Measurements from ENCODE around the gene SPNS1. TPM values are rescaled to one million over a fixed set of nuclear protein-coding genes. Genes with fewer than 3 reads are reported as not detected.
"Not testable (repeated sequence)": the region's sequence is repeated elsewhere in the genome, so short reads cannot be mapped to it uniquely, and the experiment has no call there.

Gene SPNS1
- total RNA-seq, 1 experiment from 2014 or later, result 38.6 TPM

- H4K20me1 ChIP-seq (ENCODE audit: control insufficient read depth, insufficient read depth, insufficient read length), result no peaks in the 10 kb centered on the region
Measured at GRCh38 chr16:28967156-28967555, 7.4 kb upstream of the SPNS1 start.

GRCh38 chr16:28969696-28970095 lies 4.9 kb upstream of the SPNS1 start:
- DNase-seq; H3K23ac ChIP-seq (ENCODE audit: insufficient read length, low read depth, low read length); H2AK5ac ChIP-seq (ENCODE audit: insufficient read length, low read length); H3K27ac ChIP-seq (ENCODE audit: insufficient read length, low read depth, low read length); H3K4ac ChIP-seq (ENCODE audit: low read depth, low read length); H3K4me1 Mint-ChIP-seq; H3K79me1 ChIP-seq (ENCODE audit: insufficient read depth, low read depth, low read length, poor library complexity, severe bottlenecking); H2AFZ ChIP-seq (ENCODE audit: low read length); H3K4me1 ChIP-seq (ENCODE audit: insufficient read depth, low read length); H3K56ac ChIP-seq (ENCODE audit: insufficient read length, low read depth, low read length); H2BK15ac ChIP-seq (ENCODE audit: low read depth, low read length); H4K20me1 ChIP-seq (ENCODE audit: control insufficient read depth, insufficient read depth, insufficient read length); H3K18ac ChIP-seq (ENCODE audit: insufficient read length, low read depth, low read length); H3K4me3 Mint-ChIP-seq; H2BK120ac ChIP-seq (ENCODE audit: low read depth, low read length, poor library complexity, severe bottlenecking); H3K9me3 ChIP-seq (ENCODE audit: control insufficient read depth, low read depth, low read length); H3K14ac ChIP-seq (ENCODE audit: insufficient read depth, low read length); H4K8ac ChIP-seq (replicated peaks; ENCODE audit: insufficient read length, low read depth, low read length); H3K27me3 Mint-ChIP-seq (ENCODE audit: low read depth); H3K9ac ChIP-seq (ENCODE audit: extremely low read depth, insufficient read length, low read length); H3K4me2 ChIP-seq (ENCODE audit: insufficient read depth, insufficient read length, low read length); H3K79me2 ChIP-seq (ENCODE audit: insufficient read depth, low read length); H2BK12ac ChIP-seq (ENCODE audit: insufficient read length, low read depth, low read length); H4K5ac ChIP-seq (ENCODE audit: insufficient read length, low read depth, low read length); H2BK20ac ChIP-seq (ENCODE audit: low read depth, low read length, poor library complexity, severe bottlenecking); H3K27me3 ChIP-seq (ENCODE audit: insufficient read depth, low read length); H3T11ph ChIP-seq (ENCODE audit: low read length); H2BK5ac ChIP-seq (ENCODE audit: insufficient read length, low read length); H4K91ac ChIP-seq (ENCODE audit: insufficient read length, low read depth, low read length); H3K23me2 ChIP-seq (ENCODE audit: insufficient read length, low read depth, low read length, poor library complexity, severe bottlenecking); H3K9me3 Mint-ChIP-seq: not testable (repeated sequence)
- Mint-ChIP-seq H3K27ac (peak overlapping the region in 1 of 3 experiments; percentile 52; a peak in 2 of 7 replicates), H3K36me3 (ENCODE audit: insufficient read depth in 1 of 3, low read depth in 3 of 3) (peaks cover 2 to 13% (median 13%) of the 10 kb centered on the region in 3 experiments)
- WGBS (ENCODE audit: extremely low coverage, insufficient read length, low lambda C conversion rate), result no CpG with 5 or more reads among the region's 2 CpGs

More at GRCh38 chr16:28967156-28967555, 7.4 kb upstream of the SPNS1 start:
- no peaks in the 10 kb centered on the region; the same call in 1 of the 2 replicates for H3K27me3 Mint-ChIP-seq (ENCODE audit: low read depth)
- Histone ChIP-seq H2BK5ac (ENCODE audit: insufficient read length, low read length) (no peak overlapping the region), H2BK12ac (ENCODE audit: insufficient read length, low read depth, low read length) (no peak overlapping the region), H3K4me1 (ENCODE audit: insufficient read depth, low read length) (no peaks in the 10 kb centered on the region), H2BK120ac (ENCODE audit: low read depth, low read length, poor library complexity, severe bottlenecking) (no peak overlapping the region), H3K23me2 (ENCODE audit: insufficient read length, low read depth, low read length, poor library complexity, severe bottlenecking) (no peaks in the 10 kb centered on the region), H3K79me1 (ENCODE audit: insufficient read depth, low read depth, low read length, poor library complexity, severe bottlenecking) (no peaks in the 10 kb centered on the region), H3K4me2 (ENCODE audit: insufficient read depth, insufficient read length, low read length) (no peak overlapping the region), H3K56ac (ENCODE audit: insufficient read length, low read depth, low read length) (no peak overlapping the region), H2BK20ac (ENCODE audit: low read depth, low read length, poor library complexity, severe bottlenecking) (no peak overlapping the region), H4K5ac (ENCODE audit: insufficient read length, low read depth, low read length) (no peak overlapping the region), H3K14ac (ENCODE audit: insufficient read depth, low read length) (no peak overlapping the region), H3K27ac (ENCODE audit: insufficient read length, low read depth, low read length) (no peak overlapping the region), H3K9me3 (ENCODE audit: control insufficient read depth, low read depth, low read length) (no peaks in the 10 kb centered on the region), H3T11ph (ENCODE audit: low read length) (no peak overlapping the region), H3K27me3 (ENCODE audit: insufficient read depth, low read length) (no peaks in the 10 kb centered on the region), H2AK5ac (ENCODE audit: insufficient read length, low read length) (no peak overlapping the region), H3K79me2 (ENCODE audit: insufficient read depth, low read length) (no peaks in the 10 kb centered on the region), H3K18ac (ENCODE audit: insufficient read length, low read depth, low read length) (no peak overlapping the region), H2BK15ac (ENCODE audit: low read depth, low read length) (no peak overlapping the region), H3K23ac (ENCODE audit: insufficient read length, low read depth, low read length) (no peak overlapping the region), H2AFZ (ENCODE audit: low read length) (no peak overlapping the region), H3K4ac (ENCODE audit: low read depth, low read length) (no peak overlapping the region), H4K91ac (ENCODE audit: insufficient read length, low read depth, low read length) (no peak overlapping the region), H3K9ac (ENCODE audit: extremely low read depth, insufficient read length, low read length) (no peak overlapping the region), H4K8ac (replicated peaks; ENCODE audit: insufficient read length, low read depth, low read length) (no peak overlapping the region)
- no peak overlapping the region for H3K4me3 Mint-ChIP-seq
- TF ChIP-seq CTCF (conservative IDR thresholded peaks at IDR 0.05), result no peak
- H3K36me3 Mint-ChIP-seq (ENCODE audit: insufficient read depth in 1 of 3, low read depth in 3 of 3), result peaks cover 14 to 39% (median 38%) of the 10 kb centered on the region in 3 experiments; a peak in 6 of 7 replicates
- H3K4me1 Mint-ChIP-seq, result no peaks in the 10 kb centered on the region
- no peak overlapping the region for H3K27ac Mint-ChIP-seq
- no peak for DNase-seq
- H3K9me3 Mint-ChIP-seq, result no peaks in the 10 kb centered on the region
- no CpG with 5 or more reads among the region's 4 CpGs for WGBS (ENCODE audit: extremely low coverage, insufficient read length, low lambda C conversion rate)
